GM03348 (cell line): ENCODE data around the gene GNG3.
"Not testable (repeated sequence)": the region's sequence is repeated elsewhere in the genome, so short reads cannot be mapped to it uniquely, and the experiment has no call there.

Source experiments
- DNase-seq: peaks from one replicate; pipeline ENCODE4 v3.0.0; 2012; ENCODE audit warnings: low spot score

GNG3 gene

GRCh38 chr11:62687508-62688396 is 19.7 kb upstream of the GNG3 start:
- peak; percentile 21 for DNase-seq

DNA sequence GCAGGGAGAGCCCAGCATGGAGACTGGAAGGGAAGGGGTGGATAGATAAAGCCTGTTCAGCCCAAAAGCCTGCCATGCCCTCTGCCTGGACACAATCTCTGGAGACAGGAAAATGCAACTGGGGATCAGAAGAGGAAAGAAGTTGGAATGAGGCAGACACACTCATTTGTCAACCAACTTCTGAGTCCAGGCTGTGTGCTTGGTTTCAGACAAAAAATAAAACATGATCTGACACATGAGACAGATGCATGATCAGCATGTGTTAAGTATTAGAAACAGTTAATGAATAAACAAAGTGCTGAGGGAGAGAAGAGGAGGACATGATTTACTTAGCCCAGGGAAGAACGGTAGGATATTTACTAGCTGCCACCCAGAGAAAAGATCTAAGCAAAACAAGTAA is 19.0 kb upstream of the GNG3 start:
- peak; percentile 15 for DNase-seq

GRCh38 chr11:62689421-62690183 is 17.9 kb upstream of the GNG3 start, which contains the start of gene LRRN4CL:
LRRN4CL (minus strand) TSS chr11:62689530; CDS start chr11:62688508, 1,022 bp downstream.
- peak; percentile 96 for DNase-seq

DNA sequence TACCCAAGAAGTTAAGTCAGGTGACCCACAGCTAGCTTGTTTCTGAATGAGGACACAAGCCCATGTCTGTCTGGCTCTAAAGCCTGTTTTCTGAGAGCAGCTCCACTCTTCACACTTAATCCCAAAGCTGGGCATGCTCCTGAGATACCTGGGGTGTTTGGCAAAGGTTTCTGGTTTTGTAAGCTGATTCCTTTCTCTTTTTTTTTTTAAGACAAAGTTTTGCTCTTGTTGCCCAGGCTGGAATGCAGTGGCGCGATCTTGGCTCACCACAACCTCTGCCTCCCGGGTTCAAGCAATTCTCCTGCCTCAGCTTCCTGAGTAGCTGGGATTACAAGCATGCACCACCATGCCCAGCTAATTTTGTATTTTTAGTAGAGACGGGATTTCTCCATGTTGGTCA is 13.9 kb upstream of the GNG3 start:
- DNase-seq = not testable (repeated sequence)

GRCh38 chr11:62694455-62695167 is 12.9 kb upstream of the GNG3 start:
- peak; percentile 82 for DNase-seq

- DNase-seq = no peak
These were observed 5.2 kb upstream of the GNG3 start for GRCh38 chr11:62702246-62702645.

GRCh38 chr11:62703921-62704320 is 3.6 kb upstream of the GNG3 start:
- not testable (repeated sequence) for DNase-seq

- DNase-seq = no peak
These were observed 2.1 kb upstream of the GNG3 start for GRCh38 chr11:62705413-62705812.

GRCh38 chr11:62705880-62706849 is 1.3 kb upstream of the GNG3 start:
- DNase-seq = peak; percentile 97

DNA sequence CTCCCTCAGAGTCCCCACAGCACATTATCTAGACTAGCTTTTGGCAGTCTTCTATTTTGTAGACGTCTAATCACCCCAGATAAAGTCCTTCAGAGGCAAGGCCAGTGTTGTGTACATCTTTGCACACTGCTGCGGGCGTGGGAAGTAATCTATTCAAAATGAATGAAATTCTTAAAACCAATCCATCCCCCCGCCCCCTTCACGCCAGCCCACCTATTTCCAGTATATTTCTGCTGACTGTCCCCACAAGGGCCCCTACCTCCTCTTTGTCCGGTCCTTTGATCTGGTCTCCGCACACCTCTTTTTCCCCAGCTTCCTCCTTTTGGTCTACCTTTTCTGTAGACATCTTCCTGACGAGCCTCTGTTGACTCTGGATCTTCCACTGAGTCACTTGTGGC is 627 bp upstream of the GNG3 start:
- DNase-seq = no peak

DNA sequence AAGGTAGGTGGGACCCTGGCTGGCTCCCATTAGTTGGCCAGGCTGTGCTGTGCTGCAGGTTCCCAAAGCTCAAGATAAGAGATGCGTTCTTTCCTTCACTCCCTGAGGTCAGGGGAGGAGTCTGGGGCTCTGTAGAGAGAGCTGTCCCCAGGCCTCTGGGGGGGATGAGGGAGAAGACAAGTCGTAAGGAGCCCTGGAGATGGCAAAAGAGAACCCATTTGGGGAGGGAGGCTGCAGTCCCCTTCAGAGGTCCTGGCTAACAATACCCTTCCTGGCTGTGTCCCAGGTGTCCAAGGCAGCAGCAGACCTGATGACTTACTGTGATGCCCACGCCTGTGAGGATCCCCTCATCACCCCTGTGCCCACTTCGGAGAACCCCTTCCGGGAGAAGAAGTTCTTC is 916 bp downstream of the GNG3 start:
- no peak for DNase-seq

DNA sequence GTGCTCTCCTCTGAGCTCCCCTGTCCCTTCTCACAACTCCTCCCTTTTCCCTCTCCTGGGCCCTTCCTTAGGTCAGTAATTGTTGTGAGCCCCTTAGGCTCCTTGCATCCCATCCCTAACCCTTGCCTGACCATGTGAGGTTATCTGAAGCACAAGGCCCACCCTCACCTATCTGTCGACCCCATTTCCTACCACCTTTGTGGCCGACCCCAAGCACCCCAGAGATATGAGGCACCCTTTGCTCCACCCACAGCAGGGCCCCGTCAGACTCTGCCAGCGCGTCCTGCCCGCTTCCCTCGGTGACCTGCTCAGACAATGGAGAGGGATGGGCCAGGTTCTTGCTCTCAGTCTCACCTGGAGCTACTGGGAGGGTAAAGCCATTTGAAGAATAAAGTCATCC is 1.3 kb downstream of the GNG3 start:
- DNase-seq = no peak

DNA sequence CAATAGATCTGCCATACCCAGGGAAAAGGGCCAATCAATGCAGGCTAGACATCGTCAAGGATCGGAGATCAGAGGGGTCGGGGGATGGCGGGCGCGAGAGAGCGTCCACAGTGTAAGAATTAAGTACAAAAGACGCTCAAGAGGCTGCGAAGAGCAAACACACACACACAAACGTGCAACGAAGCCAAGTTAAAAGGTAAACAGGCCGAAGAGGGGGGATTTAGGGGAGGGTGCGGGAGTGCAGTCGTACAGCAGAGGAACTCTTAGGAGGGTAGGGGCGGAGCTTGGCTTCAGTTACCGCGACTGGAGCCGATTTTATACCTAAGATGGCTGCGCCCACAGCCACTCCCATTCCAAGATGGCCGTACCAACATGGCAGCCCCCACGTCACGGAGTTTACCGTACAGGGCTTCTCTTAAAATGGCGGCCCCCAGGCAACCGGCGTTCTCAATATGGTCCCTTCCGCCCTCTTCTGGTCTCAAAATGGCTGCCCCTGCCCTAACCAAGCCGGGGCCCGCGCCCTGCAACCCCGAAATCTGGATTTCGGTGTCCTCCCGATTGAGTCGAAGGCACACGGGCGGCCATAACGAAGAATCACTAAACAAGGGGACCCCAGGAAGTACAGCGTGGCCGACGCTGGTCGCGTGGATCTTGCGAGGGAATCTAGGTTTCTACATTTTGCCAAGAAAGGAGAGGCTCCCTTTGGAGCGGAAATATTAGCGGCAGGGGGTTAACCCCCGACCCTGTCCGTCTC is 1.9 kb downstream of the GNG3 start:
- DNase-seq = peak; percentile 92

- no peak for DNase-seq
These were observed 2.5 kb downstream of the GNG3 start for GRCh38 chr11:62710001-62710345.

- DNase-seq = no peak
These were observed 4.9 kb downstream of the GNG3 start for GRCh38 chr11:62712276-62712812.

GRCh38 chr11:62712861-62713260 is 5.4 kb downstream of the GNG3 start:
- DNase-seq = no peak

DNA sequence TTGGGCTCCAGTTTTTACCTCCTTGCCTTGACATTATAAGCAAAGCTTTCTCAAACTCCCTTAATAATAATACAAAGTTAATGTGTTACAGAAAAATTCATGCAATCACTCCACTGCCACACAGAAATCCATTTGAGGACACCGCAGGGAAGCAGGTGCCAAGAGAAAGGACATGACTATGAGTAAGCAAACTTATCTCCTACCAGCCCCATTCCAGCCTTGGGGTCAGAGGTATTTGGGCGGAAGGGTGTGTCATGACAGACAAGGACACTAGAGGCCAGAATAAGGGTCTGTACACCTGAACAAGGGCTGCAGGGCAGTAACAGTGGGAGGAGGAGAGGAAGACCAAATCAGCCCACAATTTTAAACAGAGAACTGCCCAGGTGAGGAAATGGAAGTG is 5.9 kb downstream of the GNG3 start:
- DNase-seq = no peak

DNA sequence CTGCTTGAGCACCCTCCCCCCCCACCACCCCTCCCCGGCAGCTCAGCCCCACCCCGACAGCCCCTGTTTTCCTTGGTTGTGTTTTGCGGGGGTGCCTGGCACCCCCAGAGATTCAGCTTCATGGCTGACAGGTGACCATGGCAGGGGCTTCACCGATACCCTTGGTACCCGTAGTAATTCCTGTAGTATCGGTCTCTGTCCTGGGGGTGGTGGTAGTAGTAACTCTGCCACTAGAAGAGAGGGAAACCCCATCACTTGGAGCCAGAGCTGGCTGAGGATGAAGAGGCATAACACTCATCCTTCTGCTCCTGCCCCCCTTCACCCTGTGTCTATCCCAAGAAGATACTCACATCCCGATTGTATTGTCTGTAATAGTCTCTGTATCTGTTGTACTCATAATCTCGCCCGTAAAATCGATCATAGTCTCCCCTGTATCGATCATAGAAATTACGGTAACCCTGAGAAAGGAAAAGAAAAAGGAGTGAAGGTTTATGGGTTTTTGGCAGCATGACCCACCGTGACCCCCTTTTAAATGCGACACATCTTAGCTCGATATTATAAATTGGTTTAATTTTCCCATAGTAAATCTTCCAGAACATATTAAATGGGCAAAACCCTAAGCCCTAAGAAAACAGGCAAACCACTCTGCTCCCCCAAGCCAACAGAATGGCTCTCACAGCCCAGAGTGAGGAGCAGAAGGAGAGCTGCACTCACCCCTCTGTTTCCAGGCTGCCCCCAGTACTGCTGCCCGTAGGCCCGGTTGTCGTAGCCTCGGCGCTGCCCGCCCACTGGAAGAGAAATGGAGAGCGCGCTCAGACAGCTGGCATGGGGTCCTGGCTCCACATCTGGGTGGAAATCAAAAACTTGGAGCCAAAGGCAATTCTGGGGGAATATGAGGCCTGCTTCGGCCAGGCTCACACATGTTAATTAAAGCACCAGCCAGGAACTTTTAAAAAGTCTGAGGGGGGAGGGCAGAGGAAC is 8.0 kb downstream of the GNG3 start:
- no peak for DNase-seq

- no peak for DNase-seq
These were observed 8.7 kb downstream of the GNG3 start for GRCh38 chr11:62716206-62716605.
